Thoracic aorta (tissue), 2 donors: ENCODE results near the gene MRPL41. TPM values are rescaled to one million over a fixed set of nuclear protein-coding genes. Genes with fewer than 3 reads are reported as not detected.
"Not testable (repeated sequence)": the region's sequence is repeated elsewhere in the genome, so short reads cannot be mapped to it uniquely, and the experiment has no call there.

Experiments
- ATAC-seq: fragments of 150-250 bp; one replicate; pipeline ENCODE4 v1.8.0; 2017; ENCODE audit warnings: low read depth; ENCODE audit not compliant: insufficient number of reproducible peaks, low FRiP score
- DNase-seq: peaks from one replicate; pipeline ENCODE4 v3.0.0-alpha.2; 2020; ENCODE audit warnings: low spot score
- H3K27ac ChIP-seq, 2 donors: fragments of 200-600 bp; sonication (generic); 1 replicate in 1 of 2; 2 replicates in 1 of 2; pipeline ENCODE4 v1.5.1; 2016; ENCODE audit warnings: mild to moderate bottlenecking in 2 of 2, moderate library complexity in 2 of 2
- H3K27me3 ChIP-seq: fragments of 200-600 bp; sonication (generic); replicated peaks from 2 replicates; pipeline ENCODE4 v1.6.0; 2016; ENCODE audit warnings: mild to moderate bottlenecking; ENCODE audit not compliant: insufficient read depth
- H3K36me3 ChIP-seq: fragments of 200-600 bp; sonication (generic); one replicate; pipeline ENCODE4 v1.5.1; 2016
- H3K4me1 ChIP-seq, 2 donors: fragments of 200-600 bp; sonication (generic); 1 replicate in 1 of 2; 2 replicates in 1 of 2; pipeline versions ENCODE4 v1.5.1 to v1.6.0; 2016; ENCODE audit warnings: low read depth in 2 of 2, mild to moderate bottlenecking in 1 of 2; ENCODE audit not compliant: control insufficient read depth in 1 of 2
- H3K4me3 ChIP-seq: fragments of 200-600 bp; sonication (generic); 2 replicates; pipeline ENCODE4 v1.5.1; 2016; ENCODE audit warnings: mild to moderate bottlenecking
- H3K9me3 ChIP-seq: fragments of 200-600 bp; sonication (generic); 2 replicates; pipeline ENCODE4 v1.5.1; 2016
- total RNA-seq, 2 donors: library from RNA; depleted of rRNA; stranded (reverse); fragments of >200 nt; gene quantifications; one replicate each; pipeline versions ENCODE4 v1.1.0 to v1.2.3, GENCODE V29; 2016
- TF ChIP-seq, protein P1 (sequence below): fragments of 200-600 bp; sonication (generic); IDR thresholded peaks from one replicate; pipeline ENCODE4 v1.5.1; 2019; ENCODE audit warnings: antibody characterized with exemption

The MRPL41 gene
- total RNA-seq, 2 donors from 2014 or later: 23.5 to 54.3 TPM

DNA sequence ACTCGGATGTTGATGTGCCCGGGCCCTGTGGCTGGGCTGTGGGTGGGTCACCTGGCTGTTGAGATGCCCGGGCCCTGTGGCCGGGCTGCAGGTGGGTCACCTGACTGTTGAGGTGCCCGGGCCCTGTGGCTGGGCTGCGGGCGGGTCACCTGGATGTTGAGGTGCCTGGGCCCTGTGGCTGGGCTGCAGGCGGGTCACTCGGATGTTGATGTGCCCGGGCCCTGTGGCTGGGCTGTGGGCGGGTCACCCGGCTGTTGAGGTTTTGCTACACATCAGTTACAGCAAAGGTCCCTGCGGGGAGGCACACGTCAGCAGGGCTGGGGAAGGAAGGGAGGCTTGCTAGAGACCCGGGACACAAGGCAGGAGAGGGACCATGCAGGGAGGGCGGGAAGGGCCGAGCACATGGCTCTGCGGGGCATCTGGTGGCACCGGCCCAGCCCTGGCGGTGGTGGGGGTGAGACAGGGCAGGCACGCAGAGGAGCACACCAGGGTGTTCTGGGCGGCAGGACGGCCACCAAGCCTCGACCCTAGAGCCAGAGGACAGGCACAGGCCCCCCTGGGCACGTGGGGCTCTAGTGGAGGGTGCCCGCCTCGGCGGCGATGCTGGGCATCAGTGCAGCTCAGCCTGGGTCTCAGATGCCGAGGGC, 36.9 kb upstream of the MRPL41 start:
- no peaks in the 10 kb centered on the region for H3K36me3 ChIP-seq
- H3K27me3 ChIP-seq: no peaks in the 10 kb centered on the region
- H3K27ac ChIP-seq: no peak overlapping the region
- H3K4me3 ChIP-seq: no peak overlapping the region
- DNase-seq (no peak), ATAC-seq (no peak)
- no peaks in the 10 kb centered on the region for H3K9me3 ChIP-seq
- H3K4me1 ChIP-seq: no peaks in the 10 kb centered on the region
- TF ChIP-seq, protein P1, sequence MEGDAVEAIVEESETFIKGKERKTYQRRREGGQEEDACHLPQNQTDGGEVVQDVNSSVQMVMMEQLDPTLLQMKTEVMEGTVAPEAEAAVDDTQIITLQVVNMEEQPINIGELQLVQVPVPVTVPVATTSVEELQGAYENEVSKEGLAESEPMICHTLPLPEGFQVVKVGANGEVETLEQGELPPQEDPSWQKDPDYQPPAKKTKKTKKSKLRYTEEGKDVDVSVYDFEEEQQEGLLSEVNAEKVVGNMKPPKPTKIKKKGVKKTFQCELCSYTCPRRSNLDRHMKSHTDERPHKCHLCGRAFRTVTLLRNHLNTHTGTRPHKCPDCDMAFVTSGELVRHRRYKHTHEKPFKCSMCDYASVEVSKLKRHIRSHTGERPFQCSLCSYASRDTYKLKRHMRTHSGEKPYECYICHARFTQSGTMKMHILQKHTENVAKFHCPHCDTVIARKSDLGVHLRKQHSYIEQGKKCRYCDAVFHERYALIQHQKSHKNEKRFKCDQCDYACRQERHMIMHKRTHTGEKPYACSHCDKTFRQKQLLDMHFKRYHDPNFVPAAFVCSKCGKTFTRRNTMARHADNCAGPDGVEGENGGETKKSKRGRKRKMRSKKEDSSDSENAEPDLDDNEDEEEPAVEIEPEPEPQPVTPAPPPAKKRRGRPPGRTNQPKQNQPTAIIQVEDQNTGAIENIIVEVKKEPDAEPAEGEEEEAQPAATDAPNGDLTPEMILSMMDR: no peak

DNA sequence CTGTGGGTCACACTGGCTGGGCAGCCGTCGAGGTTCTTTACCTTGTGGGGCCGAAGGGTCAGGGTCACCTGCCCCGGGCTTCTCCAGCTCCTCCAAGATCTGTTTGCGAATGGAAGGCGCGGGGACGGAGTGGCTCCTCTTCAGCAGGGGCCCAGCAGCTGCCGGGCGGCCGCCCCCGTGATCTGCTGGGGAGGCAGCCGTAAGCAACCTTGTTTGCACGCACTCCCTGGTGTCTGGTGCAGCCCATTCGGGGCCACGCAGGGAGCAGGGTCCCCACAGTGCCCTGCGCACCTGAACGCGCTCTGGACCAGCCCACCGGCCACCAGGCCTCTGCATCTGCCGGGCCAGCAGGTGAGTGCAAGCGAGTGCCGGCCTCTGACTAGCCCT, 36.3 kb upstream of the MRPL41 start:
- DNase-seq: no peak
- Histone ChIP-seq H3K4me3 (no peak overlapping the region), H3K27ac (no peak overlapping the region), H3K4me1 (no peaks in the 10 kb centered on the region), H3K9me3 (no peaks in the 10 kb centered on the region), H3K27me3 (no peaks in the 10 kb centered on the region), H3K36me3 (no peaks in the 10 kb centered on the region)
- no peak for ATAC-seq
- TF ChIP-seq, protein P1: no peak

DNA sequence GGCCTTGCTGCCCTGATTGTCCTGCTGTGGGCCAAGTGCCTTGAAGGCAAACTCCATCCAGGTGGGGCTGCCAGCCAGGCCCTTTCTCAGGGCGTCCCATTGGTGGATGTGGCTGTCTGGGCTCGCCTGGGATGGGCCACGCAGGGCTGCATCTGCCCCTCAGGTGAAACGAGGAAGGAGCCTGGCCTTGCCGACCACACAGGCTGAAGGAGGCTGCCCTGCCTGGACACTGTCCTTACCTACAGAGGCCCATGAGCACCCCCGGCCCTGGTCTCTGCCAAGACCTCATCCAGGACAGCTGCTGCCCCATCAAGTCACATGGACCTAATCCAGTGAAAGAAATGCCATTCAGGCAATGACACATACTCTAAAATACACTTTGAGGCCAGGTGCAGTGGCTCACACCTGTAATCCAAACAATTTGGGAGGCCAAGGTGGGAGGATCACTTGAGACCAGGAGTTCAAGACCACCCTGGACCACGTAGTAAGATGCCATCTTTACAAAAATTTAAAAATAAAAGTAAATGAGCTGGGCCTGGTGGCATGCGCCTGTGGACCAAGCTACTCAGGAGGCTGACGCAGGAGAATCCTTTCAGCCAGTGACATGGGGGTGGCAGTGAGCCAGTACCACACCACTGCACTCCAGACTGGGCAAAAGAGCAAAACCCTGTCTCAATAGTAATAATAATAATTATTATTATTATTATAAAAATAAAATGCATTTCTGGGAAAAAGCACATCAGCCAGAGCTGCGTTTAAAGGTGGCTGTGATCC, 35.3 kb upstream of the MRPL41 start:
- no peak for DNase-seq
- TF ChIP-seq, protein P1: no peak
- H3K27me3 ChIP-seq: no peaks in the 10 kb centered on the region

DNA sequence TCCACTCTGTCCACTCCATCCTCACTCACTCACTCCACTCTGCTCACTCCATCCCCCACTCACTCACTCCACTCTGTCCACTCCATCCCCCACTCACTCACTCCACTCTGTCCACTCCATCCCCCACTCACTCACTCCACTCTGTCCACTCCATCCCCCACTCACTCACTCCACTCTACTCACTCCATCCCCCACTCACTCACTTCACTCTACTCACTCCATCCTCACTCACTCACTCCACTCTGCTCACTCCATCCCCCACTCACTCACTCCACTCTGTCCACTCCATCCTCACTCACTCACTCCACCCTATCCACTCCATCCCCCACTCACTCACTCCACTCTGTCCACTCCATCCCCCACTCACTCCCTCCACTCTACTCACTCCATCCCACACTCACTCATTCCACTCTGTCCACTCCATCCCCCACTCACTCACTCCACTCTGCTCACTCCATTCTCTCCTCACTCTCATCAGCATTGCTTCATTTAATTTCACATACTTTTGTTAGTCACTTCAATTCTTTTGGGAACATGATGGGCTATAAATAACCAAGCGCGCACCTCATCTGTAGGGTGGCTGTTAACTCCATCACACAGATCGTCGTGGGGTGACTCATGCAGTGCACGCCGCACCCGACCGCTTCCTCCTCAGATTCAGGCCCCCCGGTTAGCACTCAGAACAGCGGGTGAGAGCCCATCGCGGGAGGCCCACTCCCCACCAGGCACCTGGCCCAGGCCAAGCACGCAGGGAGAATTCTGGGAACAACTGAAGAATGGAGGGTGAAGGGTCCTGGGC, 32.8 kb upstream of the MRPL41 start:
- not testable (repeated sequence) for DNase-seq, H3K4me1 ChIP-seq, ATAC-seq, H3K27ac ChIP-seq, H3K9me3 ChIP-seq, H3K27me3 ChIP-seq, H3K4me3 ChIP-seq, H3K36me3 ChIP-seq

More for the DNA sequence above, 35.3 kb upstream of the MRPL41 start:
- H3K27ac ChIP-seq: no peak overlapping the region
- no peaks in the 10 kb centered on the region for H3K4me1 ChIP-seq
- no peak overlapping the region for H3K4me3 ChIP-seq
- ATAC-seq: no peak
- no peaks in the 10 kb centered on the region for H3K9me3 ChIP-seq
- H3K36me3 ChIP-seq: no peaks in the 10 kb centered on the region

DNA sequence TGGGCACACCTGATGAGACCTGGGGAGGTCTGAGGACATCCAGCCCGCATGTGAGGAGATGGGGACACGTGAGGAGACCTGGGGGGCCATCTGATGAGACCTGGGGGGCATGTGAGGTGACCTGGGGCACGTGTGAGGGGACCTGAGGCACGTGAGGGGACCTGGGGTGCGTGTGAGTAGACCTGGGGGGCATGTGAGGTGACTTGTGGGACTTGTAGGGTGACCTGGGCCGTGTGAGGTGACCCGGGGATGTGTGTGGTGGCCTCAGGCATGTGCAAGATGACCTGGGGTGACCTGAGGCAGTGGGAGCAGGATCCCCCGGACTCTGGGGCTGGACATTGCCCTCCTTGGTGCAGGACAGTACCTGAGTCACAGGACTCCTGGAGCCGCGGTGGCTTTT, 32.1 kb upstream of the MRPL41 start:
- ATAC-seq: no peak
- H3K36me3 ChIP-seq: peaks cover 4% of the 10 kb centered on the region
- DNase-seq: no peak
- no peak overlapping the region for H3K4me3 ChIP-seq
- H3K27ac ChIP-seq: no peak overlapping the region
- H3K27me3 ChIP-seq: no peaks in the 10 kb centered on the region
- TF ChIP-seq, protein P1: no peak
- no peaks in the 10 kb centered on the region for H3K9me3 ChIP-seq
- no peaks in the 10 kb centered on the region for H3K4me1 ChIP-seq
